Tibial nerve (tissue), 4 donors: ENCODE data around the gene FIBIN. TPM values are rescaled to one million over a fixed set of nuclear protein-coding genes. Genes with fewer than 3 reads are reported as not detected.

Experiments
- DNase-seq, 2 donors: peaks; one replicate each; pipeline ENCODE4 v3.0.0-alpha.2; 2019; ENCODE audit warnings: low spot score in 2 of 2
- H3K27ac ChIP-seq, 4 donors: fragments of 200-600 bp; sonication (generic) in 3 of 4; one replicate each; pipeline ENCODE4 v1.5.1; 2017 to 2019; ENCODE audit warnings: mild to moderate bottlenecking in 1 of 4
- H3K27me3 ChIP-seq, 2 donors: fragments of 200-600 bp; sonication (generic) in 1 of 2; one replicate each; pipeline versions ENCODE4 v1.5.1 to v1.6.0; 2017 to 2019
- H3K36me3 ChIP-seq, 3 donors: fragments of 200-600 bp; sonication (generic); one replicate each; pipeline ENCODE4 v1.5.1; 2018 to 2019
- H3K4me1 ChIP-seq, 4 donors: fragments of 200-600 bp; sonication (generic) in 3 of 4; one replicate each; pipeline ENCODE4 v1.5.1; 2017 to 2019
- H3K4me3 ChIP-seq, 4 donors: fragments of 200-600 bp; sonication (generic) in 3 of 4; one replicate each; pipeline ENCODE4 v1.5.1; 2017 to 2019; ENCODE audit warnings: mild to moderate bottlenecking in 1 of 4, moderate library complexity in 1 of 4
- H3K9me3 ChIP-seq, 4 donors: fragments of 200-600 bp; sonication (generic) in 3 of 4; one replicate each; pipeline ENCODE4 v1.5.1; 2017 to 2019
- CTCF ChIP-seq, 5 experiments: fragments of 200-600 bp in 3 of 5; fragments of 450-650 bp in 2 of 5; sonication (generic) in 3 of 5; IDR thresholded peaks; one replicate each; pipeline ENCODE4 v1.5.1; 2016 to 2019; ENCODE audit warnings: antibody characterized with exemption in 5 of 5, mild to moderate bottlenecking in 3 of 5, moderate library complexity in 2 of 5
- EP300 ChIP-seq, 2 donors: sonication (generic); formaldehyde crosslinking; IDR thresholded peaks; one replicate each; pipeline ENCODE4 v1.6.1; 2017; ENCODE audit warnings: antibody characterized with exemption in 2 of 2, mild to moderate bottlenecking in 1 of 2
- POLR2A ChIP-seq, 2 donors: fragments of 450-650 bp; IDR thresholded peaks; one replicate each; pipeline ENCODE4 v1.6.1; 2017; ENCODE audit warnings: antibody characterized with exemption in 2 of 2, mild to moderate bottlenecking in 2 of 2, moderate library complexity in 2 of 2
- WGBS, 2 donors: methylation state at CpG; one replicate each; pipeline ENCODE4 v1.1.5; 2018; 5-methylcytosine and 5-hydroxymethylcytosine counted together
- total RNA-seq, 4 donors: library from RNA; depleted of rRNA; stranded (reverse); fragments of >200 nt; gene quantifications; one replicate each; pipeline ENCODE4 v1.1.0, GENCODE V29; 2016

The FIBIN gene
- total RNA-seq, 4 donors from 2014 or later = 225 to 528 (median 324) TPM

- no peak for DNase-seq
Measured at GRCh38 chr11:27020751-27021150, 26.8 kb downstream of the FIBIN start.

GRCh38 chr11:27022659-27023251 lies 28.8 kb downstream of the FIBIN start:
- H3K36me3 ChIP-seq = no peaks in the 10 kb centered on the region
- no peak for TF ChIP-seq POLR2A (IDR thresholded peaks at IDR 0.05)
- TF ChIP-seq EP300 (IDR thresholded peaks at IDR 0.05) = no peak
- TF ChIP-seq CTCF (IDR thresholded peaks at IDR 0.05) = no peak
- H3K27ac ChIP-seq = no peak overlapping the region
- no peaks in the 10 kb centered on the region for H3K27me3 ChIP-seq
- no peak overlapping the region for H3K4me3 ChIP-seq
- no peaks in the 10 kb centered on the region for H3K4me1 ChIP-seq
- no peak for DNase-seq
- no peaks in the 10 kb centered on the region for H3K9me3 ChIP-seq
- WGBS, 2 donors = 45 to 50% methylated on average over 1 of the region's 1 CpG

More at GRCh38 chr11:27020751-27021150, 26.8 kb downstream of the FIBIN start:
- Histone ChIP-seq H3K36me3 (no peaks in the 10 kb centered on the region), H3K4me1 (no peaks in the 10 kb centered on the region), H3K9me3 (no peaks in the 10 kb centered on the region), H3K27ac (no peak overlapping the region), H3K4me3 (no peak overlapping the region), H3K27me3 (no peaks in the 10 kb centered on the region)
- TF ChIP-seq EP300 (IDR thresholded peaks at IDR 0.05) = no peak
- TF ChIP-seq POLR2A (IDR thresholded peaks at IDR 0.05) = no peak
- TF ChIP-seq CTCF (IDR thresholded peaks at IDR 0.05) = no peak
- WGBS, 2 donors = 62 to 70% methylated on average over 2 of the region's 2 CpGs

- Histone ChIP-seq H3K27me3 (no peaks in the 10 kb centered on the region), H3K27ac (no peak overlapping the region), H3K4me3 (no peak overlapping the region), H3K36me3 (no peaks in the 10 kb centered on the region), H3K4me1 (peaks cover 0 to 10% (median 2%) of the 10 kb centered on the region in 4 donors), H3K9me3 (no peaks in the 10 kb centered on the region)
- no peak for TF ChIP-seq EP300 (IDR thresholded peaks at IDR 0.05)
- no peak for TF ChIP-seq CTCF (IDR thresholded peaks at IDR 0.05)
- 88 to 94% methylated on average over 3 of the region's 3 CpGs for WGBS, 2 donors
- no peak for DNase-seq
Measured at GRCh38 chr11:27024865-27025264, 31.0 kb downstream of the FIBIN start.

GRCh38 chr11:27025312-27025955 lies 31.5 kb downstream of the FIBIN start:
- H3K9me3 ChIP-seq = no peaks in the 10 kb centered on the region
- 81 to 90% methylated on average over 6 of the region's 6 CpGs for WGBS, 2 donors
- H3K4me3 ChIP-seq = no peak overlapping the region

More at GRCh38 chr11:27025312-27025955, 31.5 kb downstream of the FIBIN start:
- TF ChIP-seq EP300 (IDR thresholded peaks at IDR 0.05) (no peak), CTCF (IDR thresholded peaks at IDR 0.05) (no peak), POLR2A (IDR thresholded peaks at IDR 0.05) (no peak)
- no peak for DNase-seq
- Histone ChIP-seq H3K27ac (no peak overlapping the region), H3K36me3 (no peaks in the 10 kb centered on the region), H3K27me3 (no peaks in the 10 kb centered on the region), H3K4me1 (peaks cover 0 to 10% (median 2%) of the 10 kb centered on the region in 4 donors)
